HG03571 (cell line): ENCODE data around the gene PSG7.
"Not testable (repeated sequence)": the region's sequence is repeated elsewhere in the genome, so short reads cannot be mapped to it uniquely, and the experiment has no call there.

Experiments
- ATAC-seq: cut with Tn5 transposase; IDR thresholded peaks from one replicate; pipeline ENCODE4 v1.9.1; 2021; ENCODE audit not compliant: unreplicated experiment

The PSG7 gene

GRCh38 chr19:42937107-42937506 lies at the start of gene PSG7:
Gene PSG7, minus strand, starts transcription at chr19:42937207. Its CDS starts 131 bp downstream, at chr19:42937076.
- ATAC-seq: not testable (repeated sequence)

DNA sequence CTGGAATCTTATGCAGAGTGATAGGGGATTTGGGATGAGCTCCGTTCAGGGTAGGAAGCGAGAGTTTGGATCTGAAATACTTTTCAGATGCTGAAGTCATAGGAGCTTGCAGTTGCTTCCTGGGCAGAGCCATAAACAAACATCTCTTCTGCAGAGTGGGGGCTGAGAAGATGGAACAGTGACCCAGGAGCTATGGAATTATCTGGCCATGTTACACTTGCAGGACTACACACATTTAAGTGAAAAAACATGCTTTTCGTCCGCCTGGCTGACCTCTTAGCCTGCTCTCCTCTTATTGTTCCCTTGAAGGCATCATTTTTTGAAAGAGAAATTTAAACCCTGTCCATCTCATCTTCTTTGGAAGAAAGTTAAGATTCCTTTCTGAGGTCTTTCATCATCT lies 48.6 kb upstream of the PSG7 start:
- no peak for ATAC-seq

DNA sequence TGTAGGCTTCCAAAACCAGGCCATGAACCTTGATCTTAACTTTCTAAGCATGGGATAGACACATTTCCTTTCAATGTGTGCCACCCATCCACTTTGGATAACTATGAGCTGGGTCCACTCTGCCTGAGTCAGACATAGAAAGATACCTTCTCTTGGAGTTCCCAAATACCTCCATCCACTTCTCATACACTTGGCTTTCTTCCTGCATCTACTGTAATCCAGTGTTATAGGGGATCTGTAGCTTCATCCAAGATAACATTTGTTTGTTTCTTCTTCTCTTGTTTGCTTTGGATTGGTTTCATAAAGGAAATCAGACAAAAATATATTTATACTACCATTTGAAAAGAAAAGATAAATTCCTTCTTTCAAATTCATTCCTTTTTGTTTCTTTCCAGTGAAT lies 45.1 kb upstream of the PSG7 start:
- not testable (repeated sequence) for ATAC-seq

DNA sequence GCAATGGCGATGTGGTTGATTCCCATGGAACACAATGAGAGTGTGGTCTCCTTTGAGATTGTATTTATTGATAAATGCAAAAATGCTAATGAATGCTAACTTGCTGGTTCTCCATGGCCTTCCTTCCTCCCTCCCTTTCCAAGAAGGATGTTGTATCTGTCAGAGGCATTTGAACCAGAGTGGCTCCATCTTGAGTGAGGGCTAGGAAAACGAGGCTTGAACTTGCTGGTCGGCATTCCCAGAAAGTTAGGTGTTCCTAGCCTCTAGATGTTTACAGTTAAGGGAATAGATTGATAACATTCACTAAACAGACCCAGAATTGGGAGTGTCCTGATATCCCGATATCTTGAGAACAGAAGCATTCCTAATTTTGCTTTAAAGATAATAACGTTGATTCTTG lies 34.4 kb upstream of the PSG7 start:
- ATAC-seq: not testable (repeated sequence)

DNA sequence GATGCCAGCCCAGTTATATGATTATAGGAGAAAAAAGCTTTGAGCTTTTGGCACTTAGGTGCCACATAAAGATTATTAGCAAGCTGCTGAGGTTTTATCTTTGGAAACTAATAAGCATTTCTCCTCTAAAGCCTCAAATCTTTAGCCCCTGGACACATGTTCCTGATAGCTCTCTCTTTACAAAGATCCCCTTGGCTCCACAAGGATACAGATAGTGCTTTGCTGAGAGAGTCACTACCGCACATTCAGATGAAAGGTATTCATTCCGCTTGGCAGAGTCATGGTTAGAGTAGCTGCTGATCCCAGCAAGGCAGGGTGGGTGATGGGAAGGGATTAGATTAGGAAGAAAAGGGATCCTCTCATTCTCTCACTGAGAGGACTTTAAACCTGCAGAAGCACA lies 28.2 kb upstream of the PSG7 start:
- ATAC-seq: no peak

DNA sequence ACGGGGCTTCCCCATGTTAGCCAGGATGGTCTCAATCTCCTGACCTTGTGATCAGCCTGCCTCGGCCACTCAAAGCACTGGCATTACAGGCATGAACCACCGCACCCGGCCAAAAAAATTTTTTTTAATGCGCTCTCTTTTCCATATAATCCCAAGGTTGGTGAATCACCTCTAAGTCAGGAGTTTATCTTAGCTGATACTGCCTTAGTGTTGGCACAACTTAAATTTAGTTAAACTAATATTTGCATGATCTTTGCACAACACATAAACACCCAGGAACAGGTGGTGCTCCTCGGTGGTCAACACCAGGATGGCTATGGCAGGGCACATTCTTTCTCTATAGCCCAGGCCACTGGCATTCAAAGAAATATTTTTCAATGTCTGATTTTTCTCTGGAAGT lies 24.1 kb upstream of the PSG7 start:
- no peak for ATAC-seq

DNA sequence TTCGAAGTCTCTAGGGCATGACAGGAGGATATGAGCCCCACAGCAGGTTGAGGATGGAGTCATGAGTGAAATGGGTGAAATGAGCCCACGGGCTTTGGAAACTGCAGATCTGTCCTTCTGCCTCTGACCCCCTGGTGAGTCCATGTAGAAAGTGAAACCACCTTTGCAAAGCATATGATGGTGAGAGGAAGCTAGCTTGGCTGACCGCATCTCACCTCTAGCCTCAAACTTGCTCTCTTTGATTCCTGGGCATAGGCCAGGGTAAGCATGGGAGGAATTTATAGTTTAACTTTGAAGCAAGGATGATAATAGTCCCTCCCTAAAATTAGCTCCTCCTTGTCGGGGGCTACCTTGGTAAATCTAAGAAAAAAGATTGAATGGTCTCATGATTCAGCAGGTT lies 15.1 kb upstream of the PSG7 start:
- ATAC-seq: not testable (repeated sequence)

- not testable (repeated sequence) for ATAC-seq
Measured at GRCh38 chr19:42951476-42951875, 14.5 kb upstream of the PSG7 start.

DNA sequence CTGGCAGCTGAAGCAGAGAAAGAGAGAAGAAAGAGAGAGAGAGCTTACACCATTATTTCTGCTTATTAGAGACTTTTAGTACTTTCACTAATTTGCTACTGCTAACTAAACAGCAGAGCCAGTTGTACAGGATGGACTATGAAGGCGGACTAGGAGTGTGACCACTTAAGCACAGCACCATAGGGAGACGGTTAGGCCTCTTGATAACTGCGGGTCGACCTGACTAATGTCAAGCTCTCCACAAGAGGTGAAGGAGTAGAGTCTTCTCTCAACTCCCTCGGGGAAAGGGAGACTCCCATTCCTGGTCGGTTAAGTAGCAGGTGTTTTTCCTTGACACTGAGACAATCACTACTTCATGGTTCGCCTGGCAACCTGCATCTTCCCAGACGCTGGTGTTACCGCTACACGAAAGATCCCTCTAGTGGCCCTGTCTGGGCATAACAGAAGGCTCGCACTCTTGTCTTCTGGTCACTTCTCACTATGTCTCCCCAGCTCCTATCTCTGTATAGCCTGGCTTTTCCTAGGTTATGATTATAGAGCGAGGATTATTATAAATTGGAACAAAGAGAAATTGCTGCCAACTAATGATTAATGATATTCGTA lies 5.3 kb upstream of the PSG7 start:
- no peak for ATAC-seq

DNA sequence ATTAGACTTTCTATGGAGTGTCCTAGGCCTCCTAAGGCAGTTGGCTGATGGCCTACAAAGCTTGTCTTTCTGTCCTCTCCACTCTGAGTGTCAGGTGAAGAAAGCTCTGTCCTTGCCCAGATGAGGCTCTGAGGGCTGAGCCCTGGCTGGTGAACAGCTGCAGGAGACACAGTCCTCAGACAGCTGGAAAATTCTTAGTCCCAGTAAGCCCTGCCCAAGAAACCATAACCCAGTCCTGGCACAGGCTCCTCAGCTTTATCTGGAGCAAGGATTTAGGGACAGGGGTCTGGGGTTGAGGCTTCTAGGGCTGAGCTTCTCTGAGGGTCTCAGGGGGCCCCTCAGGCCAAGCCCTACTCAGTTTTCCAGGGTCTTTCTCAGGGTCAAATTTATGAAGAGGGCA lies 2.3 kb downstream of the PSG7 start:
- not testable (repeated sequence) for ATAC-seq

- ATAC-seq: not testable (repeated sequence)
Measured at GRCh38 chr19:42934183-42934582, 2.8 kb downstream of the PSG7 start.

GRCh38 chr19:42933412-42933811 lies 3.6 kb downstream of the PSG7 start:
- not testable (repeated sequence) for ATAC-seq

DNA sequence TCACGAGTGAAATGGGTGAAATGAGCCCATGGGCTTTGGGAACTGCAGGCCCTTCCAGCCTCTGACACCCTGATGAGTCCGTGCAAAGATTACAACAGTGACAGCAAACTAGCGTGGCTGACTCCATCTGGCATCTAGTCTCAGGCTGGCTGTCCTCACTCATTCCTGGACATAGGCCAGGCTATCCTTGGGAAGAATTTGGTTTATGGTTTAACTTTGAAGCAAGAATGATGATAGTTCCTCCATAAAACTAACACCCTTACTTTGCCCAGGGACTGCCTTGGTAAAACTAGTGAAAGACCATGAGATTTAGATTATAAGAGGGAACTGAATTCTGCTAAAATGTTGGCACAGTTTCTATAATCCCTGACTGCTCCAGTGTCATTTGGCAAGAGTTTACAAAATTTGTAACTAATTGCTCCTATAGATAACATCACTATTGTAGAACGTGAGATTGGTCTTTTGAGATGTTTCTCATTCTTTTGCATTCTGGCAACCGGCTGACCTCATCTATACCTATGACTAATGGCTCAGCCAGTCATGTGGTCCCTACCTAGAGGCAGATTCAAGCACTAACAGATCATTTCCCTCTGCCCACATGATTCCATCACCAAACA lies 4.4 kb downstream of the PSG7 start:
- ATAC-seq: not testable (repeated sequence)

DNA sequence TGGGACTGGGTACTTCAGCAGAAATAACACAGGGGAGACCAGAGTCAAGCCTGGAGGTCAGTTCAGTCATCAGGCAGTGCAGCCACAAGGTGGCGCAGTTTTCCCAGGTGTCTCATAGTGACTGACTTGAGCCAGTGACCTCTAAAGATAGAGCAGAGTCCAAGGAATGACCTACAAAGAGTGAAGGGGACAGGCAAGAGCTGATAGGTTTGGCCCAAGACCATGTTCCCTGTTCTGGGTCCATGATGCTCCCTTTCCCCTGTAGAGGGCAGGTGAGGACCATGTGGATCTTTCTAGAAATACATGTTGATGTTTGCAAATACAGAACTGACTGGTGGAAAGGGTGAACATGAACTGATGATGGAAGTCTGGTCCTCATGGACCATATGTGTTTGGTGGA lies 6.8 kb downstream of the PSG7 start:
- ATAC-seq: not testable (repeated sequence)

DNA sequence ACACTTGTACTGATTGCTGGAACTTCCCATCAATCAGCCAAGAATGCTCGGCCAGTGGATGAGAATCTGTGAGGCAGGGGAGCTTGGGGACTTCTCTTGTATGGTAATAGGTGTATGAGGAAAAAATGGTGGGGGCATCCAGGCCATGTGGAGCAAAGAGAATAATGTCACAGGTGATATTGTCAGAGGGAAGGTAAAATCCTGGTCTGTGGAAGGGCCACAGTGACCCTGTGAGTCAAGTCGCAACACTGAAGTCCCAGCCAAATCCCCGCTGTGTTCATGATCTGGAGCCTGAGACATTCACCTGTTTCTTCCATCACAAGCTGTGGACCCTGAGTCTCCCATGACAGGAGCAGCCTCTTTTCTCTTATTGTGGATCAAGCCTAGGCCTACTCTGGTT lies 8.1 kb downstream of the PSG7 start:
- no peak for ATAC-seq

DNA sequence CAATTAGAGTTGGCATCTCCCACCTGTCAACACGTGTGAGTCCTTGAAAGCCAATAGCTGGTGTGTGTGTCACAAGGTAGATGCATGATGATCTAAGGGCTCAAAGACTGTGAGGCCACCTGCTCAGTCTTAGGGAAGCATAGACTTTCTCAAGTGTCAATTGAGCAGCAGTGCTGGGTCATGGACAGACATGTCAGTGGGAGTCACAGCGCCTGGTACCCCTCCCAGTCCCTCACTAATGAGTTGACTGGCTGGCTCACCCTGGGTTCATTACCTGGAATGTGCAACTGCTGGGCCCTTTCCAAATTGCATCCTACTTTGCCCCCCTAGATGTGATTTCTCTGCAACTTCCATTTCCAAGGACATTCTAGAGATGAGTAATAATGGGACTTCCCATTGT lies 10.2 kb downstream of the PSG7 start:
- ATAC-seq: no peak

DNA sequence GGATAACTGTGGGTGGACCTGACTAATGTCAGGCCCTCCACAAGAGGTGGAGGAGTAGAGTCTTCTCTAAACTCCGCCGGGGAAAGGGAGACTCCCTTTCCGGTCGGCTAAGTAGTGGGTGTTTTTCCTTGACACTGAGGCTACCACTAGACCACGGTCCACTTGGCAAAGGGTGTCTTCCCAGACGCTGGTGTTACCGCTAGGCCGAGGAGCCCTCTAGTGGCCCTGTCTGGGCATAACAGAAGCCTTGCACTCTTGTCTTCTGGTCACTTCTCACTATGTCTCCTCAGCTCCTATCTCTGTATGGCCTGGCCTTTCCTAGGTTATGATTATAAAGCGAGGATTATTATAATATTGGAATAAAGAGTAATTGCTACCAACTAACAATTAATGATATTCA lies 13.9 kb downstream of the PSG7 start:
- ATAC-seq: not testable (repeated sequence)

DNA sequence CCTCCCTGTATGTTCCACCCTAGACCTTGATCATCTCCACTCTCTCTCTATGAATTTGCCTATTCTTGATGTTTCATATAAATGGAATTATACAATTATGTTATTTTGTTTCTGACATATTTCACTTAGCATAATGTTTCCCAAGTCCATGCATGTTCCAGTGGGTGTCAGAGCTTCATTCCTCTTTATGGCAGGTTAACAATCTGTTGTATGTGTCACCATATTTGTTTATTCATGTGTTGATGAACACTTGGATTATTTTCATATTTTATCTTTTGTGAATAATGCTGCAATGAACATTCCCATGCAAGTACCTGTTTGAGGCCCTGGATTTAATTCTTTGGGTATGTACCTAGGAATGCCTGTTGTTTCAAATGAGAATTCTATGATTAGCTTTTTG lies 16.0 kb downstream of the PSG7 start:
- ATAC-seq: not testable (repeated sequence)

GRCh38 chr19:42919757-42920079 lies 17.3 kb downstream of the PSG7 start:
- ATAC-seq: no peak

GRCh38 chr19:42919070-42919756 lies 17.8 kb downstream of the PSG7 start:
- ATAC-seq: not testable (repeated sequence)

GRCh38 chr19:42918377-42919069 lies 18.5 kb downstream of the PSG7 start:
- not testable (repeated sequence) for ATAC-seq

- not testable (repeated sequence) for ATAC-seq
Measured at GRCh38 chr19:42917634-42918033, 19.4 kb downstream of the PSG7 start, which contains the start of gene PSG6. Gene PSG6, minus strand, starts transcription at chr19:42917894. Its CDS starts 102 bp downstream, at chr19:42917792.
